ENCODE results near the gene HLX.

DNA sequence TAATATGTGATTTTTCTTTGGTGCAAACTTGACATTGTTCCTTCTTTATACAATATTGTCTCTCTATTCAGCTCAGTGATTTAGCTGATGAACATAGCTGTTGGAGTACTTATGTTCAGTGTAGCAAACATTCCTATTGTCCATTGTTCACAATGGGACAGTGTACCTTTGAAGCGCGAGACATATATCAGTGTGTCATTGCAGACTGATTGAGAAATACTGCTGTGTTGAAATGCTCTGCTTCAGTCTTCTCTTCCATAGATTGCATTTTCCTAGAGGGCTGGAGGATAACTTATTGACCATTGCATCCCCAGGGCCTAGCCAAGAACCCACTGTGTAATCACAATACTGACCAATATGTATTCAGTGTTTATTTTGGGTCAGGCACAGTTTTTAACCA, 46.5 kb downstream of the HLX start:
- TF ChIP-seq CTCF (IDR thresholded peaks at IDR 0.05; ENCODE audit: low read depth, low read length, missing input control) = no peak
- TF ChIP-seq, protein P1, sequence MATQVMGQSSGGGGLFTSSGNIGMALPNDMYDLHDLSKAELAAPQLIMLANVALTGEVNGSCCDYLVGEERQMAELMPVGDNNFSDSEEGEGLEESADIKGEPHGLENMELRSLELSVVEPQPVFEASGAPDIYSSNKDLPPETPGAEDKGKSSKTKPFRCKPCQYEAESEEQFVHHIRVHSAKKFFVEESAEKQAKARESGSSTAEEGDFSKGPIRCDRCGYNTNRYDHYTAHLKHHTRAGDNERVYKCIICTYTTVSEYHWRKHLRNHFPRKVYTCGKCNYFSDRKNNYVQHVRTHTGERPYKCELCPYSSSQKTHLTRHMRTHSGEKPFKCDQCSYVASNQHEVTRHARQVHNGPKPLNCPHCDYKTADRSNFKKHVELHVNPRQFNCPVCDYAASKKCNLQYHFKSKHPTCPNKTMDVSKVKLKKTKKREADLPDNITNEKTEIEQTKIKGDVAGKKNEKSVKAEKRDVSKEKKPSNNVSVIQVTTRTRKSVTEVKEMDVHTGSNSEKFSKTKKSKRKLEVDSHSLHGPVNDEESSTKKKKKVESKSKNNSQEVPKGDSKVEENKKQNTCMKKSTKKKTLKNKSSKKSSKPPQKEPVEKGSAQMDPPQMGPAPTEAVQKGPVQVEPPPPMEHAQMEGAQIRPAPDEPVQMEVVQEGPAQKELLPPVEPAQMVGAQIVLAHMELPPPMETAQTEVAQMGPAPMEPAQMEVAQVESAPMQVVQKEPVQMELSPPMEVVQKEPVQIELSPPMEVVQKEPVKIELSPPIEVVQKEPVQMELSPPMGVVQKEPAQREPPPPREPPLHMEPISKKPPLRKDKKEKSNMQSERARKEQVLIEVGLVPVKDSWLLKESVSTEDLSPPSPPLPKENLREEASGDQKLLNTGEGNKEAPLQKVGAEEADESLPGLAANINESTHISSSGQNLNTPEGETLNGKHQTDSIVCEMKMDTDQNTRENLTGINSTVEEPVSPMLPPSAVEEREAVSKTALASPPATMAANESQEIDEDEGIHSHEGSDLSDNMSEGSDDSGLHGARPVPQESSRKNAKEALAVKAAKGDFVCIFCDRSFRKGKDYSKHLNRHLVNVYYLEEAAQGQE (IDR thresholded peaks at IDR 0.05) = no peak
- TF ChIP-seq, protein P2, sequence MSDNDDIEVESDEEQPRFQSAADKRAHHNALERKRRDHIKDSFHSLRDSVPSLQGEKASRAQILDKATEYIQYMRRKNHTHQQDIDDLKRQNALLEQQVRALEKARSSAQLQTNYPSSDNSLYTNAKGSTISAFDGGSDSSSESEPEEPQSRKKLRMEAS (IDR thresholded peaks at IDR 0.05) = no peak
- no peak for TF ChIP-seq EGR1 (IDR thresholded peaks at IDR 0.05; ENCODE audit: low read depth in 2 of 2)

Data from liver (tissue), 3 donors.